HepG2 (cell line): Measurements from ENCODE around the gene PMVK. TPM values are rescaled to one million over a fixed set of nuclear protein-coding genes. Genes with fewer than 3 reads are reported as not detected.
A peak's percentile ranks its signal among the peaks of the same experiment; 100 is the strongest.

Experiments used
- ARNT2 ChIP-seq: sonication (generic); formaldehyde crosslinking; IDR thresholded peaks from 2 replicates; pipeline ENCODE4 v1.8.0; 2022; ENCODE audit warnings: mild to moderate bottlenecking, low read depth, missing genetic modification reagents, moderate library complexity
- CREB1 ChIP-seq, 2 experiments: fragments of 450-650 bp in 1 of 2; IDR thresholded peaks; 2 replicates each; pipeline ENCODE4 v1.6.1; 2016 to 2017; ENCODE audit warnings: control low read depth in 1 of 2, mild to moderate bottlenecking in 1 of 2, missing compliant biosample characterization in 1 of 2, missing genetic modification characterization in 1 of 2
- HDAC1 ChIP-seq: sonication (generic); formaldehyde crosslinking; IDR thresholded peaks from 2 replicates; pipeline ENCODE4 v1.5.1; 2020; ENCODE audit warnings: mild to moderate bottlenecking, missing genetic modification reagents
- HDAC2 ChIP-seq: sonication (generic); formaldehyde crosslinking; IDR thresholded peaks from 2 replicates; pipeline ENCODE4 v1.4.0; 2020; ENCODE audit warnings: missing genetic modification reagents
- KDM4B ChIP-seq: sonication (generic); formaldehyde crosslinking; IDR thresholded peaks from 2 replicates; pipeline ENCODE4 v1.4.0; 2020; ENCODE audit warnings: missing genetic modification reagents
- KDM5B ChIP-seq: sonication (generic); formaldehyde crosslinking; IDR thresholded peaks from 2 replicates; pipeline ENCODE4 v1.4.0; 2020; ENCODE audit warnings: missing genetic modification reagents, mild to moderate bottlenecking, borderline replicate concordance
- KLF12 ChIP-seq: sonication (generic); formaldehyde crosslinking; IDR thresholded peaks from 2 replicates; pipeline ENCODE4 v1.4.0; 2020; ENCODE audit warnings: missing genetic modification reagents, borderline replicate concordance
- TARDBP ChIP-seq: sonication (generic); formaldehyde crosslinking; IDR thresholded peaks from 2 replicates; pipeline ENCODE4 v1.8.0; 2022; ENCODE audit warnings: mild to moderate bottlenecking, missing genetic modification reagents
- TMF1 ChIP-seq: sonication (generic); formaldehyde crosslinking; IDR thresholded peaks from 2 replicates; pipeline ENCODE4 v1.8.1; 2022; ENCODE audit warnings: low read depth, missing genetic modification reagents
- ZNF251 ChIP-seq: sonication (generic); formaldehyde crosslinking; IDR thresholded peaks from 2 replicates; pipeline ENCODE4 v1.9.0; 2021; ENCODE audit warnings: mild to moderate bottlenecking, missing genetic modification reagents
- ZNF350 ChIP-seq: sonication (generic); formaldehyde crosslinking; IDR thresholded peaks from 2 replicates; pipeline ENCODE4 v1.4.0; 2020; ENCODE audit warnings: mild to moderate bottlenecking, low read depth, missing genetic modification reagents, borderline replicate concordance
- polyA plus RNA-seq, 8 experiments: library from polyadenylated mRNA; depleted of rRNA in 3 of 8; stranded (reverse) in 7 of 8; unstranded in 1 of 8; fragments of >200 nt; fragmentation: Illumina TruSeq in 4 of 8; extraction: Trizol in 4 of 8; gene quantifications; 2 replicates each; pipeline versions ENCODE4 v1.2.1 to v1.2.3, GENCODE V29; 2011 to 2016; ENCODE audit warnings: low read depth in 4 of 8, missing spikeins in 1 of 8, mixed read lengths in 1 of 8; ENCODE audit not compliant: insufficient read depth in 1 of 8
- total RNA-seq, 5 experiments: library from RNA; depleted of rRNA; stranded (reverse); fragments of >200 nt; fragmentation: Illumina TruSeq; extraction: Trizol; gene quantifications; 2 replicates each; pipeline ENCODE4 v1.2.3, GENCODE V29; 2016; ENCODE audit warnings: low read depth in 1 of 5
- TF ChIP-seq, protein P1 (sequence below), 2 experiments: sonication (generic) in 1 of 2; formaldehyde crosslinking in 1 of 2; IDR thresholded peaks; 2 replicates each; pipeline versions ENCODE4 v1.6.1 to v1.9.0; 2014 to 2022; ENCODE audit warnings: antibody characterized with exemption in 1 of 2, borderline replicate concordance in 1 of 2, inconsistent platforms in 1 of 2, low read depth in 1 of 2, missing genetic modification reagents in 1 of 2
- TF ChIP-seq, protein P2 (sequence below): IDR thresholded peaks from 2 replicates; pipeline ENCODE4 v1.6.1; 2016
- TF ChIP-seq, protein P3 (sequence below): conservative IDR thresholded peaks from 2 replicates; pipeline ENCODE4 v1.6.1; 2018; ENCODE audit warnings: missing genetic modification reagents
- TF ChIP-seq, protein P4 (sequence below): IDR thresholded peaks from 2 replicates; pipeline ENCODE4 v1.6.1; 2016; ENCODE audit warnings: missing compliant biosample characterization, missing genetic modification reagents, borderline replicate concordance
- TF ChIP-seq, protein P5 (sequence below): sonication (generic); formaldehyde crosslinking; IDR thresholded peaks from 2 replicates; pipeline ENCODE4 v1.8.1; 2023; ENCODE audit warnings: mild to moderate bottlenecking, inconsistent platforms, moderate library complexity, missing genetic modification reagents, borderline replicate concordance

Gene PMVK
- total and polyA plus RNA-seq, 2 of the 13 experiments (the other 11 are each of a cell fraction or from before 2014, with no cell fraction given), result 3.9 to 12.6 TPM

DNA sequence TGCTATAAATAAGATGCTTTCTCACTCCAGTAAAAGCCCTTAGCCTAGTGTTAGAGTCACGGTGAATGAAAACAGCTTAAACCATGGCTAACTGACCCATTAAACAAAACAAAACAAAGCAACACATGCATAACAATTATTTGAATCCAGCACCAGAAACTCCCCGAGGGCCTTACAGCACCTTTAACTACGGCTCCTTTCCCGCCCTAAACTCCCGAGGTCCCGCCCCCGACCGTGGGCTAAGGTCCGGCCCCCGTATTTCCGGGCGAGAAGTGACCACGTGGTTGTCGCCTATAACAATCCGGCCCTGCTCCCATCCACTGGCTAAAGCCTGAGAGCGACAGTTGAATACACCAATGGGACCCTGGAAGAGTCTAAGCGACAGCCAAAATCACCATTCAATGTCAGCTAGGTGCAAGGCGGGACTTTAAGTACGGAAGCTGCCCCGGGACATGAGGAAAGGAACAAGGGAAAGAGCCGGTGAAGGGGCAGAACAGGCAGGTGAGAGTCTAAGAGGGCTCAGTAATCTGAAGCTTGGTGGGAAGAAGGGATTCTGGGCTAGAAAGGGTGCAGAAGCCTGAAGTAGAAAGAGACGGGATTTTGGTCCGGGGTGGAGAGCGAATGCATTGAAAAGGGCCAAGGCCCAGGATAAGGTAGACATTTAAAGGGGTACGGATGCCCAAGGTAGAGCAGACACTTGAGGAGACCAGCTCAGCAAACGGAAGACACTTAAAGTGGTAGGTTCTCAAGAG, 46.6 kb upstream of the PMVK start, which contains the start of gene FLAD1 (continued):
- TF ChIP-seq KDM4B (CRISPR knock-in tag) (0 out of 2 replicates have a peak, but pooled peaks have one; percentile 61), ZNF350 (CRISPR knock-in tag) (peak; percentile 69; the same call in 1 of the 2 replicates), TARDBP (CRISPR knock-in tag) (peak; percentile 90), KLF12 (CRISPR knock-in tag) (no peak), HDAC1 (CRISPR knock-in tag) (peak; percentile 94), ZNF251 (CRISPR knock-in tag) (no peak), HDAC2 (CRISPR knock-in tag) (peak; percentile 77; the same call in 1 of the 2 replicates), ARNT2 (no peak), TMF1 (CRISPR knock-in tag) (no peak), KDM5B (CRISPR knock-in tag) (no peak), CREB1 (IDR thresholded peaks at IDR 0.05) (peak; percentile 81), CREB1 (CRISPR knock-in tag; IDR thresholded peaks at IDR 0.05) (peak; percentile 93)
- TF ChIP-seq, protein P1, sequence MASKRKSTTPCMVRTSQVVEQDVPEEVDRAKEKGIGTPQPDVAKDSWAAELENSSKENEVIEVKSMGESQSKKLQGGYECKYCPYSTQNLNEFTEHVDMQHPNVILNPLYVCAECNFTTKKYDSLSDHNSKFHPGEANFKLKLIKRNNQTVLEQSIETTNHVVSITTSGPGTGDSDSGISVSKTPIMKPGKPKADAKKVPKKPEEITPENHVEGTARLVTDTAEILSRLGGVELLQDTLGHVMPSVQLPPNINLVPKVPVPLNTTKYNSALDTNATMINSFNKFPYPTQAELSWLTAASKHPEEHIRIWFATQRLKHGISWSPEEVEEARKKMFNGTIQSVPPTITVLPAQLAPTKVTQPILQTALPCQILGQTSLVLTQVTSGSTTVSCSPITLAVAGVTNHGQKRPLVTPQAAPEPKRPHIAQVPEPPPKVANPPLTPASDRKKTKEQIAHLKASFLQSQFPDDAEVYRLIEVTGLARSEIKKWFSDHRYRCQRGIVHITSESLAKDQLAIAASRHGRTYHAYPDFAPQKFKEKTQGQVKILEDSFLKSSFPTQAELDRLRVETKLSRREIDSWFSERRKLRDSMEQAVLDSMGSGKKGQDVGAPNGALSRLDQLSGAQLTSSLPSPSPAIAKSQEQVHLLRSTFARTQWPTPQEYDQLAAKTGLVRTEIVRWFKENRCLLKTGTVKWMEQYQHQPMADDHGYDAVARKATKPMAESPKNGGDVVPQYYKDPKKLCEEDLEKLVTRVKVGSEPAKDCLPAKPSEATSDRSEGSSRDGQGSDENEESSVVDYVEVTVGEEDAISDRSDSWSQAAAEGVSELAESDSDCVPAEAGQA (IDR thresholded peaks at IDR 0.05; ENCODE audit: low read depth), result no peak
- TF ChIP-seq, protein P1 (CRISPR knock-in tag; IDR thresholded peaks at IDR 0.05; ENCODE audit: borderline replicate concordance), result no peak
- TF ChIP-seq, protein P2, sequence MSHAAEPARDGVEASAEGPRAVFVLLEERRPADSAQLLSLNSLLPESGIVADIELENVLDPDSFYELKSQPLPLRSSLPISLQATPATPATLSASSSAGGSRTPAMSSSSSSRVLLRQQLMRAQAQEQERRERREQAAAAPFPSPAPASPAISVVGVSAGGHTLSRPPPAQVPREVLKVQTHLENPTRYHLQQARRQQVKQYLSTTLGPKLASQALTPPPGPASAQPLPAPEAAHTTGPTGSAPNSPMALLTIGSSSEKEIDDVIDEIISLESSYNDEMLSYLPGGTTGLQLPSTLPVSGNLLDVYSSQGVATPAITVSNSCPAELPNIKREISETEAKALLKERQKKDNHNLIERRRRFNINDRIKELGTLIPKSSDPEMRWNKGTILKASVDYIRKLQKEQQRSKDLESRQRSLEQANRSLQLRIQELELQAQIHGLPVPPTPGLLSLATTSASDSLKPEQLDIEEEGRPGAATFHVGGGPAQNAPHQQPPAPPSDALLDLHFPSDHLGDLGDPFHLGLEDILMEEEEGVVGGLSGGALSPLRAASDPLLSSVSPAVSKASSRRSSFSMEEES, result peak; percentile 74
- TF ChIP-seq, protein P3, sequence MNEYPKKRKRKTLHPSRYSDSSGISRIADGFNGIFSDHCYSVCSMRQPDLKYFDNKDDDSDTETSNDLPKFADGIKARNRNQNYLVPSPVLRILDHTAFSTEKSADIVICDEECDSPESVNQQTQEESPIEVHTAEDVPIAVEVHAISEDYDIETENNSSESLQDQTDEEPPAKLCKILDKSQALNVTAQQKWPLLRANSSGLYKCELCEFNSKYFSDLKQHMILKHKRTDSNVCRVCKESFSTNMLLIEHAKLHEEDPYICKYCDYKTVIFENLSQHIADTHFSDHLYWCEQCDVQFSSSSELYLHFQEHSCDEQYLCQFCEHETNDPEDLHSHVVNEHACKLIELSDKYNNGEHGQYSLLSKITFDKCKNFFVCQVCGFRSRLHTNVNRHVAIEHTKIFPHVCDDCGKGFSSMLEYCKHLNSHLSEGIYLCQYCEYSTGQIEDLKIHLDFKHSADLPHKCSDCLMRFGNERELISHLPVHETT, result peak; percentile 29; the same call in 1 of the 2 replicates
- TF ChIP-seq, protein P4, sequence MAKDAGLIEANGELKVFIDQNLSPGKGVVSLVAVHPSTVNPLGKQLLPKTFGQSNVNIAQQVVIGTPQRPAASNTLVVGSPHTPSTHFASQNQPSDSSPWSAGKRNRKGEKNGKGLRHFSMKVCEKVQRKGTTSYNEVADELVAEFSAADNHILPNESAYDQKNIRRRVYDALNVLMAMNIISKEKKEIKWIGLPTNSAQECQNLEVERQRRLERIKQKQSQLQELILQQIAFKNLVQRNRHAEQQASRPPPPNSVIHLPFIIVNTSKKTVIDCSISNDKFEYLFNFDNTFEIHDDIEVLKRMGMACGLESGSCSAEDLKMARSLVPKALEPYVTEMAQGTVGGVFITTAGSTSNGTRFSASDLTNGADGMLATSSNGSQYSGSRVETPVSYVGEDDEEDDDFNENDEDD (CRISPR knock-in tag), result peak; percentile 97
- TF ChIP-seq, protein P5, sequence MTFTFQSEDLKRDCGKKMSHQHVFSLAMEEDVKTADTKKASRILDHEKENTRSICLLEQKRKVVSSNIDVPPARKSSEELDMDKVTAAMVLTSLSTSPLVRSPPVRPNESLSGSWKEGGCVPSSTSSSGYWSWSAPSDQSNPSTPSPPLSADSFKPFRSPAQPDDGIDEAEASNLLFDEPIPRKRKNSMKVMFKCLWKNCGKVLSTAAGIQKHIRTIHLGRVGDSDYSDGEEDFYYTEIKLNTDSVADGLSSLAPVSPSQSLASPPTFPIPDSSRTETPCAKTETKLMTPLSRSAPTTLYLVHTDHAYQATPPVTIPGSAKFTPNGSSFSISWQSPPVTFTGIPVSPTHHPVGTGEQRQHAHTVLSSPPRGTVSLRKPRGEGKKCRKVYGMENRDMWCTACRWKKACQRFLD (CRISPR knock-in tag), result no peak
